H9 (cell line): Measurements from ENCODE around the gene MCFD2. TPM values are rescaled to one million over a fixed set of nuclear protein-coding genes. Genes with fewer than 3 reads are reported as not detected.
A peak's percentile ranks its signal among the peaks of the same experiment; 100 is the strongest.

Experiments used
- DNase-seq: peaks from one replicate; pipeline ENCODE4 v3.0.0-alpha.2; 2017
- H2AFZ ChIP-seq: one replicate; pipeline ENCODE4 v1.6.1; 2013; ENCODE audit warnings: mild to moderate bottlenecking, low read length, control low read depth, moderate library complexity
- H2AK5ac ChIP-seq: 2 replicates; pipeline ENCODE4 v1.6.1; 2013; ENCODE audit warnings: low read length, control low read depth, mixed read lengths; ENCODE audit not compliant: insufficient read length
- H2BK120ac ChIP-seq: one replicate; pipeline ENCODE4 v1.6.1; 2013; ENCODE audit warnings: low read depth, mild to moderate bottlenecking, low read length, control low read depth, inconsistent platforms; ENCODE audit not compliant: poor library complexity, severe bottlenecking
- H2BK12ac ChIP-seq: 2 replicates; pipeline ENCODE4 v1.6.1; 2013; ENCODE audit warnings: low read length, control low read depth, mixed read lengths, low read depth; ENCODE audit not compliant: insufficient read length
- H2BK15ac ChIP-seq: 2 replicates; pipeline ENCODE4 v1.6.1; 2013; ENCODE audit warnings: low read depth, low read length, control low read depth
- H2BK20ac ChIP-seq: one replicate; pipeline ENCODE4 v1.6.1; 2013; ENCODE audit warnings: low read depth, mild to moderate bottlenecking, low read length, control low read depth, inconsistent platforms; ENCODE audit not compliant: poor library complexity, severe bottlenecking
- H2BK5ac ChIP-seq: 2 replicates; pipeline ENCODE4 v1.6.1; 2013; ENCODE audit warnings: low read length, control low read depth, mixed read lengths; ENCODE audit not compliant: insufficient read length
- H3K14ac ChIP-seq: 2 replicates; pipeline ENCODE4 v1.6.1; 2013; ENCODE audit warnings: low read length, control low read depth; ENCODE audit not compliant: insufficient read depth
- H3K18ac ChIP-seq: 2 replicates; pipeline ENCODE4 v1.6.1; 2013; ENCODE audit warnings: low read depth, mild to moderate bottlenecking, mixed read lengths, low read length, control low read depth; ENCODE audit not compliant: insufficient read length
- H3K23ac ChIP-seq: 2 replicates; pipeline ENCODE4 v1.6.1; 2013; ENCODE audit warnings: low read length, control low read depth, mixed read lengths, low read depth; ENCODE audit not compliant: insufficient read length
- H3K23me2 ChIP-seq: 2 replicates; pipeline ENCODE4 v1.6.1; 2013; ENCODE audit warnings: low read depth, mild to moderate bottlenecking, mixed read lengths, low read length, control low read depth; ENCODE audit not compliant: insufficient read length, poor library complexity, severe bottlenecking
- H3K27ac ChIP-seq: 2 replicates; pipeline ENCODE4 v1.5.1; 2013; ENCODE audit warnings: low read length, control low read depth, mixed read lengths, low read depth; ENCODE audit not compliant: insufficient read length
- H3K27me3 ChIP-seq: 2 replicates; pipeline ENCODE4 v1.6.1; 2013; ENCODE audit warnings: low read length, control low read depth, inconsistent platforms; ENCODE audit not compliant: insufficient read depth
- H3K4ac ChIP-seq: 2 replicates; pipeline ENCODE4 v1.6.1; 2013; ENCODE audit warnings: low read depth, mild to moderate bottlenecking, control low read depth, inconsistent platforms, low read length, moderate library complexity
- H3K4me1 ChIP-seq: 2 replicates; pipeline ENCODE4 v1.6.1; 2013; ENCODE audit warnings: low read length, control low read depth, inconsistent platforms; ENCODE audit not compliant: insufficient read depth
- H3K4me2 ChIP-seq: 2 replicates; pipeline ENCODE4 v1.6.1; 2013; ENCODE audit warnings: low read length, control low read depth, mixed read lengths; ENCODE audit not compliant: insufficient read length, insufficient read depth
- H3K56ac ChIP-seq: 2 replicates; pipeline ENCODE4 v1.6.1; 2013; ENCODE audit warnings: low read depth, mild to moderate bottlenecking, mixed read lengths, low read length, control low read depth; ENCODE audit not compliant: insufficient read length
- H3K79me1 ChIP-seq: 2 replicates; pipeline ENCODE4 v1.6.1; 2013; ENCODE audit warnings: low read depth, mild to moderate bottlenecking, moderate library complexity, low read length, control low read depth, inconsistent platforms; ENCODE audit not compliant: insufficient read depth, poor library complexity, severe bottlenecking
- H3K79me2 ChIP-seq: 2 replicates; pipeline ENCODE4 v1.6.1; 2013; ENCODE audit warnings: low read length, control low read depth, inconsistent platforms; ENCODE audit not compliant: insufficient read depth
- H3K9ac ChIP-seq: 2 replicates; pipeline ENCODE4 v1.6.1; 2013; ENCODE audit warnings: low read length, control low read depth, mixed read lengths; ENCODE audit not compliant: insufficient read length; ENCODE audit errors: extremely low read depth
- H3K9me3 ChIP-seq: one replicate; pipeline ENCODE4 v1.6.1; 2013; ENCODE audit warnings: low read depth, low read length, inconsistent platforms; ENCODE audit not compliant: control insufficient read depth
- H3T11ph ChIP-seq: one replicate; pipeline ENCODE4 v1.6.1; 2013; ENCODE audit warnings: mild to moderate bottlenecking, low read length, control low read depth, inconsistent platforms
- H4K20me1 ChIP-seq: one replicate; pipeline ENCODE4 v1.6.1; 2013; ENCODE audit not compliant: control insufficient read depth, insufficient read length, insufficient read depth
- H4K5ac ChIP-seq: 2 replicates; pipeline ENCODE4 v1.6.1; 2013; ENCODE audit warnings: low read depth, mild to moderate bottlenecking, mixed read lengths, low read length, control low read depth; ENCODE audit not compliant: insufficient read length
- H4K8ac ChIP-seq: replicated peaks from 2 replicates; pipeline ENCODE4 v1.6.1; 2013; ENCODE audit warnings: low read length, control low read depth, mixed read lengths, low read depth; ENCODE audit not compliant: insufficient read length
- H4K91ac ChIP-seq: 2 replicates; pipeline ENCODE4 v1.6.1; 2013; ENCODE audit warnings: low read depth, mild to moderate bottlenecking, moderate library complexity, mixed read lengths, low read length, control low read depth; ENCODE audit not compliant: insufficient read length
- H3K27ac Mint-ChIP-seq, 3 experiments: 2 replicates in 2 of 3; 3 replicates in 1 of 3; pipeline ENCODE4 v1.8.0; 2020 to 2021; ENCODE audit warnings: mixed read lengths in 3 of 3, mild to moderate bottlenecking in 1 of 3, moderate library complexity in 1 of 3
- H3K27me3 Mint-ChIP-seq: 2 replicates; pipeline ENCODE4 v1.8.0; 2021; ENCODE audit warnings: low read depth, mild to moderate bottlenecking, moderate library complexity, mixed read lengths
- H3K36me3 Mint-ChIP-seq, 3 experiments: 2 replicates in 2 of 3; 3 replicates in 1 of 3; pipeline ENCODE4 v1.8.0; 2020 to 2021; ENCODE audit warnings: low read depth in 3 of 3, mixed read lengths in 3 of 3; ENCODE audit not compliant: insufficient read depth in 1 of 3
- H3K4me1 Mint-ChIP-seq, 2 experiments: 2 replicates each; pipeline ENCODE4 v1.8.0; 2020; ENCODE audit warnings: mixed read lengths in 2 of 2
- H3K4me3 Mint-ChIP-seq, 2 experiments: 2 replicates in 1 of 2; 3 replicates in 1 of 2; pipeline ENCODE4 v1.8.0; 2020 to 2021; ENCODE audit warnings: mild to moderate bottlenecking in 2 of 2, mixed read lengths in 2 of 2, moderate library complexity in 1 of 2
- H3K9me3 Mint-ChIP-seq, 2 experiments: 2 replicates in 1 of 2; 3 replicates in 1 of 2; pipeline ENCODE4 v1.8.0; 2020; ENCODE audit warnings: mild to moderate bottlenecking in 2 of 2, mixed read lengths in 2 of 2, moderate library complexity in 1 of 2
- CTCF ChIP-seq: fragments of 200-600 bp; sonication (generic); conservative IDR thresholded peaks from 3 replicates; pipeline ENCODE4 v1.8.0; 2021; ENCODE audit warnings: antibody characterized with exemption, mild to moderate bottlenecking
- WGBS: extraction: QIAGEN DNeasy Blood & Tissue Kit; methylation state at CpG from one replicate; pipeline ENCODE4 v1.1.7; 2013; ENCODE audit warnings: missing lambda C conversion rate, low lambda C conversion rate, mixed read lengths; ENCODE audit not compliant: insufficient read length; ENCODE audit errors: extremely low coverage; 5-methylcytosine and 5-hydroxymethylcytosine counted together
- total RNA-seq: library from RNA; stranded (reverse); gene quantifications from 2 replicates; pipeline ENCODE4 v1.2.1, GENCODE V29; 2021

The MCFD2 gene
- total RNA-seq, 1 experiment from 2014 or later: 64.6 TPM

DNA sequence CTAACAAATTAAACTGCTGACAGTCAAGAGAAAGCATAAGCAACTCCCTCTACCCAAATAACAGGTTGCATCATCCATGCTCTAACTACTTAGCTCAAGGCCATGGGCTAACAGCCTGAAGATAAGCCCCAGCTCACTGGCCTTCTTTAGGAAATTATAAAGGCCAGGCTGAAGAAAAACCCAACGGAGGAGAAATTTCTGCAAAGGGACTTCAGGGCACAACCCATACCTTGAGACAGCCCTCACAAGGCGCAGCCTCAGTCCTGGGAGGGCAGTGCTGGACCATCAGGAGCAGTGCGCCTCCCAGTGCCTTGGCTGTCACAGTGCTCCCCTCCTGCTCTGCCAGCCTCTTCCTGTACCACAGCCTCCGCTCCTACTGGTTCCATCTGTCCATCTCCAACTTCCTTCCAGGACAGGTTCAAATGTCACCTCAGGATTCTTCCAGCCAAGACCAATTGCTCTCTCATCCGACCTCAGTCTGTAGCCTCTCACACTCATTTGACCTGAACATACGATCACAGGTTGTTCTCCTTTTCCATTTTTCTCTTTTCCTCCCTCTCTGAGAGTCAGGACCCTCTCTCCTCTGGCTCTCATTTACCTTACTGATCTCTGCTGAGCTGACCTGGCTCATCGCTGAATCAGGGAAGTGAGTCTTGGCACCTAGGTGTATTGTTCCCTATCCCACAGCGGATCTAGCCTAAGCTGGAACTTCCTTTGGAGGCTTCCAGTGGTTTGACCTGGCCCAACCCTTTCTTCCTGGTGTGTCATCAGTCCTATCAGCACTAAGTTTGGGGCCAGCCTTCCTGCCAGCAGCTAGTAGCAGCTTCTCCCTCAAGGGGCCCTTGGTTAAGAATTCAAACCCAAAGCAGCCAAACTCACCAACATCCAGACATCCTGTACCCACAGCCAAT is 1.9 kb downstream of the MCFD2 start:
- H4K91ac ChIP-seq: no peak overlapping the region
- no peaks in the 10 kb centered on the region; the same call in 1 of the 2 replicates for H3K27me3 Mint-ChIP-seq
- no peak overlapping the region for H3K56ac ChIP-seq
- H3K36me3 Mint-ChIP-seq: peaks cover 16 to 31% (median 31%) of the 10 kb centered on the region in 3 experiments; a peak in 6 of 7 replicates
- peak; percentile 45 for DNase-seq
- peak overlapping the region; percentile 10 for H3K4me2 ChIP-seq
- H3K9ac ChIP-seq: no peak overlapping the region
- no peak overlapping the region for H2AK5ac ChIP-seq
- no peaks in the 10 kb centered on the region for H3K4me1 ChIP-seq
- H4K5ac ChIP-seq: no peak overlapping the region
- peaks cover 8% of the 10 kb centered on the region; the same call in 1 of the 2 replicates for H3K79me2 ChIP-seq
- H3K27ac Mint-ChIP-seq: peak overlapping the region in 2 of 3 experiments; percentile 15 to 83; a peak in 4 of 7 replicates
- H3K4ac ChIP-seq: no peak overlapping the region
- H3K79me1 ChIP-seq: peaks cover 8% of the 10 kb centered on the region
- no peaks in the 10 kb centered on the region for H4K20me1 ChIP-seq
- peaks cover 7% of the 10 kb centered on the region for H3K23me2 ChIP-seq
- peak overlapping the region; percentile 90 to 94 for H3K4me3 Mint-ChIP-seq
- H3K27me3 ChIP-seq: no peaks in the 10 kb centered on the region
- no peak overlapping the region for H3K23ac ChIP-seq
- H3K14ac ChIP-seq: no peak overlapping the region
- H2BK12ac ChIP-seq: no peak overlapping the region
- H3K18ac ChIP-seq: no peak overlapping the region
- H2AFZ ChIP-seq: no peak overlapping the region
- peak; percentile 39; the same call in 2 of the 3 replicates for TF ChIP-seq CTCF
- H3K9me3 Mint-ChIP-seq: no peaks in the 10 kb centered on the region
- H3K27ac ChIP-seq: no peak overlapping the region
- no peak overlapping the region for H2BK15ac ChIP-seq
- peaks cover 21 to 23% of the 10 kb centered on the region in 2 experiments for H3K4me1 Mint-ChIP-seq
- WGBS: no CpG with 5 or more reads among the region's 8 CpGs
- no peak overlapping the region for H2BK120ac ChIP-seq
- H2BK20ac ChIP-seq: no peak overlapping the region
- H3K9me3 ChIP-seq: no peaks in the 10 kb centered on the region
- H3T11ph ChIP-seq: no peak overlapping the region
- no peak overlapping the region for H2BK5ac ChIP-seq
- H4K8ac ChIP-seq: no peak overlapping the region
